Kidney epithelial cell (primary cell): ENCODE measurements around the gene NMB. TPM values are rescaled to one million over a fixed set of nuclear protein-coding genes. Genes with fewer than 3 reads are reported as not detected.

ENCODE experiments used
- DNase-seq: peaks from one replicate; pipeline ENCODE4 v3.0.0-alpha.2; 2010; ENCODE audit warnings: low read depth
- H3K27me3 ChIP-seq: 2 replicates; pipeline ENCODE4 v1.6.0; 2011; ENCODE audit warnings: low read length; ENCODE audit not compliant: control insufficient read depth, insufficient read depth
- H3K36me3 ChIP-seq: 2 replicates; pipeline ENCODE4 v1.5.1; 2011; ENCODE audit warnings: low read length; ENCODE audit not compliant: control insufficient read depth, insufficient read depth
- H3K4me3 ChIP-seq: 2 replicates; pipeline ENCODE4 v1.5.1; 2011; ENCODE audit warnings: low read depth, mild to moderate bottlenecking, control low read depth, low read length
- CTCF ChIP-seq: IDR thresholded peaks from 2 replicates; pipeline ENCODE4 v1.5.1; 2011; ENCODE audit warnings: mild to moderate bottlenecking, moderate library complexity, low read length, control low read depth, inconsistent platforms; ENCODE audit not compliant: insufficient read depth, poor library complexity, severe bottlenecking
- total RNA-seq: library from RNA; depleted of rRNA; stranded (reverse); fragments of >200 nt; gene quantifications from 2 replicates; pipeline ENCODE4 v1.2.3, GENCODE V29; 2015

NMB gene
- 6.3 and 12.0 TPM in 2 replicates for total RNA-seq

GRCh38 chr15:84658080-84658787 is at the start of gene NMB:
NMB (minus strand) TSS chr15:84658199; CDS start chr15:84658152, 47 bp downstream.
- no peaks in the 10 kb centered on the region for H3K36me3 ChIP-seq
- no peaks in the 10 kb centered on the region for H3K27me3 ChIP-seq
- TF ChIP-seq CTCF = peak; percentile 79
- H3K4me3 ChIP-seq = peak within 1 kb of the TSS; percentile 47
- no peak for DNase-seq

GRCh38 chr15:84703808-84704207 is 45.8 kb upstream of the NMB start:
- no peak for DNase-seq
- Histone ChIP-seq H3K36me3 (peaks cover 1% of the 10 kb centered on the region), H3K27me3 (no peaks in the 10 kb centered on the region), H3K4me3 (no peak overlapping the region)
- no peak for TF ChIP-seq CTCF

- Histone ChIP-seq H3K36me3 (peaks cover 1% of the 10 kb centered on the region), H3K27me3 (no peaks in the 10 kb centered on the region), H3K4me3 (no peak overlapping the region)
- no peak for DNase-seq
- no peak for TF ChIP-seq CTCF
These were observed 45.0 kb upstream of the NMB start for GRCh38 chr15:84702961-84703482.

GRCh38 chr15:84699538-84700191 is 41.7 kb upstream of the NMB start:
- H3K27me3 ChIP-seq = no peaks in the 10 kb centered on the region
- H3K4me3 ChIP-seq = no peak overlapping the region
- TF ChIP-seq CTCF = no peak
- no peaks in the 10 kb centered on the region for H3K36me3 ChIP-seq
- no peak for DNase-seq

GRCh38 chr15:84697236-84697990 is 39.4 kb upstream of the NMB start:
- TF ChIP-seq CTCF = no peak
- H3K36me3 ChIP-seq = no peaks in the 10 kb centered on the region
- DNase-seq = no peak
- no peaks in the 10 kb centered on the region for H3K27me3 ChIP-seq
- no peak overlapping the region for H3K4me3 ChIP-seq
